Transverse colon (tissue), 4 donors: ENCODE measurements around the gene ZDHHC21. TPM values are rescaled to one million over a fixed set of nuclear protein-coding genes. Genes with fewer than 3 reads are reported as not detected.

Experiments
- DNase-seq: peaks from one replicate; pipeline ENCODE4 v3.0.0-alpha.2; 2019
- H3K27ac ChIP-seq, 4 donors: fragments of 200-600 bp; sonication (generic); 2 replicates each; pipeline ENCODE4 v1.5.1; 2016 to 2018; ENCODE audit warnings: inconsistent platforms in 4 of 4
- H3K27me3 ChIP-seq: fragments of 200-600 bp; sonication (generic); 2 replicates; pipeline ENCODE4 v1.5.1; 2017; ENCODE audit warnings: inconsistent platforms
- H3K36me3 ChIP-seq, 4 donors: fragments of 200-600 bp; sonication (generic); 2 replicates each; pipeline ENCODE4 v1.5.1; 2017 to 2019; ENCODE audit warnings: inconsistent platforms in 4 of 4
- H3K4me1 ChIP-seq, 4 donors: fragments of 200-600 bp; sonication (generic); 2 replicates each; pipeline ENCODE4 v1.5.1; 2017 to 2020; ENCODE audit warnings: inconsistent platforms in 4 of 4
- H3K4me3 ChIP-seq, 4 donors: fragments of 200-600 bp; sonication (generic); 1 replicate in 1 of 4; 2 replicates in 3 of 4; pipeline versions ENCODE4 v1.5.1 to v1.6.1; 2017 to 2019; ENCODE audit warnings: inconsistent platforms in 4 of 4
- H3K9me3 ChIP-seq, 2 donors: fragments of 200-600 bp; sonication (generic); 2 replicates each; pipeline ENCODE4 v1.5.1; 2017 to 2019; ENCODE audit warnings: inconsistent platforms in 2 of 2
- EP300 ChIP-seq: sonication (generic); formaldehyde crosslinking; IDR thresholded peaks from one replicate; pipeline ENCODE4 v1.6.1; 2017; ENCODE audit warnings: antibody characterized with exemption, low read depth
- POLR2A ChIP-seq: fragments of 450-650 bp; IDR thresholded peaks from one replicate; pipeline ENCODE4 v1.6.1; 2016; ENCODE audit warnings: antibody characterized with exemption, mild to moderate bottlenecking, moderate library complexity
- POLR2AphosphoS5 ChIP-seq, 3 donors: sonication (generic); formaldehyde crosslinking; IDR thresholded peaks; one replicate each; pipeline ENCODE4 v1.6.1; 2016; ENCODE audit warnings: antibody characterized with exemption in 3 of 3
- WGBS, 2 donors: methylation state at CpG; one replicate each; pipeline ENCODE4 v1.1.5; 2018; ENCODE audit warnings: low coverage in 1 of 2; 5-methylcytosine and 5-hydroxymethylcytosine counted together
- in situ Hi-C, 4 donors: fragments of 200-750 bp; cut with MboI; loops; one replicate each; pipeline versions ENCODE4 v1.15.0 to v1.15.1; 2017; ENCODE audit warnings: low sequenced_read_pairs in 3 of 4, low pct_ligation_motif_present in 1 of 4, low pct_unique_long_range_greater_than_20kb in 1 of 4
- intact Hi-C: fragments of 100-400 bp; cut with DNase I; formaldehyde crosslinking; loops from one replicate; pipeline ENCODE4 v1.15.1; 2023; ENCODE audit warnings: low total_unique reads
- total RNA-seq, 4 donors: library from RNA; depleted of rRNA; stranded (reverse); fragments of >200 nt; gene quantifications; one replicate each; pipeline ENCODE4 v1.1.0, GENCODE V29; 2016
- TF ChIP-seq, protein P1 (sequence below), 5 experiments: fragments of 200-600 bp in 3 of 5; fragments of 450-650 bp in 2 of 5; sonication (generic) in 3 of 5; IDR thresholded peaks; 1 replicate in 2 of 5; 2 replicates in 3 of 5; pipeline ENCODE4 v1.5.1; 2016 to 2017; ENCODE audit warnings: antibody characterized with exemption in 5 of 5, inconsistent platforms in 3 of 5, mild to moderate bottlenecking in 2 of 5, moderate library complexity in 1 of 5

Gene ZDHHC21
- total RNA-seq, 4 donors from 2014 or later = 15.9 to 24.7 (median 21.4) TPM

DNA sequence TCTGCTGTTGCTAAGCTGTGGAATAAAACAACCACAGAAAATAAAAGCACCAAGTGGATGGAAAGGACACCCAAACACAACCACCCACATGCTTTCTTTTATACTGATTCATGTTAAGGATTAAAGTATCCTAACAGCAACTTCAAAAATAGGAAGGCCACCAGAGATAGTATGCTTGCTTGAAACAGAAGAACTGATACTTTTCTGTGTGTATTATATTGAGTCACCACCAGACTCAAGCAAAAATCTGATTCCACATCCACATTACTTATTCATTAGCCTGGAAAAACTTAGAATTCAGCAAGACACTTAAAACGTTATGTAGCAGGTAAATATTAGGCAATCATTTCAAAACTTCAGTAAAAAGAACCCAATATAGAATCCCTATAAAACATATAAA lies 52.3 kb downstream of the ZDHHC21 start:
- no peak overlapping the region for H3K27ac ChIP-seq
- in situ Hi-C loops (loop anchor here in 1 of 4 donors (25.0 kb wide), 1 partner anchor 496 kb away; no protein-coding TSS in a partner anchor), intact Hi-C loops (no loop called here)
- 53 to 89% methylated on average over 1 of the region's 1 CpG for WGBS, 2 donors
- DNase-seq = no peak
- H3K4me3 ChIP-seq = no peak overlapping the region
- no peaks in the 10 kb centered on the region for H3K27me3 ChIP-seq
- H3K9me3 ChIP-seq = no peaks in the 10 kb centered on the region
- peaks cover 0 to 2% (median 0%) of the 10 kb centered on the region in 4 donors for H3K36me3 ChIP-seq
- H3K4me1 ChIP-seq = no peaks in the 10 kb centered on the region
- TF ChIP-seq EP300 (no peak), POLR2AphosphoS5 (IDR thresholded peaks at IDR 0.05) (no peak), POLR2A (no peak)
- TF ChIP-seq, protein P1, sequence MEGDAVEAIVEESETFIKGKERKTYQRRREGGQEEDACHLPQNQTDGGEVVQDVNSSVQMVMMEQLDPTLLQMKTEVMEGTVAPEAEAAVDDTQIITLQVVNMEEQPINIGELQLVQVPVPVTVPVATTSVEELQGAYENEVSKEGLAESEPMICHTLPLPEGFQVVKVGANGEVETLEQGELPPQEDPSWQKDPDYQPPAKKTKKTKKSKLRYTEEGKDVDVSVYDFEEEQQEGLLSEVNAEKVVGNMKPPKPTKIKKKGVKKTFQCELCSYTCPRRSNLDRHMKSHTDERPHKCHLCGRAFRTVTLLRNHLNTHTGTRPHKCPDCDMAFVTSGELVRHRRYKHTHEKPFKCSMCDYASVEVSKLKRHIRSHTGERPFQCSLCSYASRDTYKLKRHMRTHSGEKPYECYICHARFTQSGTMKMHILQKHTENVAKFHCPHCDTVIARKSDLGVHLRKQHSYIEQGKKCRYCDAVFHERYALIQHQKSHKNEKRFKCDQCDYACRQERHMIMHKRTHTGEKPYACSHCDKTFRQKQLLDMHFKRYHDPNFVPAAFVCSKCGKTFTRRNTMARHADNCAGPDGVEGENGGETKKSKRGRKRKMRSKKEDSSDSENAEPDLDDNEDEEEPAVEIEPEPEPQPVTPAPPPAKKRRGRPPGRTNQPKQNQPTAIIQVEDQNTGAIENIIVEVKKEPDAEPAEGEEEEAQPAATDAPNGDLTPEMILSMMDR (IDR thresholded peaks at IDR 0.05) = no peak

DNA sequence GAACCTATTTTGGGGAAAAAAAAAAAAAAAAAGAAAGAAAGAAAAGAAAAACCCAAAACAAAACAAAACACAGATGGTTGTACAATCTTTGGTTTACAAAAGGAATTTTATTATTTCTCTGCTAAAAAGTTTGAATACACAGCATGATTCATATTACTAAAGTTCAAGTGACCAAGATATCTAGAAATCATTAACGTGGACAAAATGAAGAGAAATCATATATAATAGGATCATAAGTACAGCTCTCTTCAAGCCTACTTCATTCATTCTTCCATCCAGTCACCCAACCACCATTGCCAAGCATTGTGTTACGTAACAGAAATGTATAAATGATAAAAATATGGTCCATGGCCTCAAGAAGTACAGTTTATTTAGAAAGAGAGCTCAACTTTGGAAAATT lies 52.9 kb downstream of the ZDHHC21 start:
- Histone ChIP-seq H3K36me3 (peaks cover 0 to 8% (median 0%) of the 10 kb centered on the region in 4 donors), H3K9me3 (no peaks in the 10 kb centered on the region), H3K27me3 (no peaks in the 10 kb centered on the region), H3K4me1 (no peaks in the 10 kb centered on the region), H3K27ac (no peak overlapping the region), H3K4me3 (no peak overlapping the region)
- in situ Hi-C loops = loop anchor here in 1 of 4 donors (25.0 kb wide), 1 partner anchor 497 kb away; no protein-coding TSS in a partner anchor
- 88 to 96% methylated on average over 2 of the region's 2 CpGs for whole genome bisulfite sequencing, 2 donors
- TF ChIP-seq POLR2AphosphoS5 (IDR thresholded peaks at IDR 0.05) (no peak), POLR2A (no peak), EP300 (no peak)
- TF ChIP-seq, protein P1 (IDR thresholded peaks at IDR 0.05) = no peak
- no peak for DNase-seq
- intact Hi-C loops = no loop called here

DNA sequence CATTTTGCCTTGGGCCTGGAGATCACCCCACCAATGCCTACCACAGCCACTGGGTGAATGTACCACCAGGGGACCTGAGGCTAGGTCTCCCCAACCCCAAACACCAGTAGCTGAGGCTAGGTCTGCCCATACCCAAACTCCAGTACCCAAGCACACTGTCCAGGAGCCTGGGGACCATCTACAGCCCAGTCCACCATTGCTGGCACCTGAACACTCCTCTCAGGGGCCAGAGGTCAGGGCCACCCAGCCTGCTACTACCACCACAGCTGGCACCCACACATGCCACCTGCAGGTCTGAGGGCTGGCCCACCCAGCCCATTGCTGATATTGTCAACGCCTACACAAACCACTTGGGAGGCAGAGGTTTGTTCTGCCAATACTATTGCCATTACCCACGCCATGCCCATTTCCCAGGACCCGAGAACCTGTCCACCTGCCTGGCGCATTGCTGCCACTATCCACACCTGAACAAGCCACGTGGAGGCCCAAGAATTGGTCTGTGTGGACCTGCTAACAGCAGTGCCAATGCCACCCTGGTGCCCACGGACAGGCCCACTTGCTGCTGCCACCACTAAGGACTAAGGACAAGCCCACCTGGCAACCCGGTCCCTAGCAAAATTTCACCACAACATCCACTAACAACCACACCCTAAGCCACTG lies 59.2 kb downstream of the ZDHHC21 start:
- TF ChIP-seq, protein P1 (IDR thresholded peaks at IDR 0.05) = no peak
- TF ChIP-seq POLR2AphosphoS5 (IDR thresholded peaks at IDR 0.05) = no peak
- TF ChIP-seq POLR2A = no peak
- no peak for TF ChIP-seq EP300
- no peak for DNase-seq
- intact Hi-C loops = no loop called here
- Histone ChIP-seq H3K36me3 (peaks cover 0 to 20% (median 4%) of the 10 kb centered on the region in 4 donors), H3K4me1 (no peaks in the 10 kb centered on the region), H3K4me3 (no peak overlapping the region), H3K27me3 (no peaks in the 10 kb centered on the region), H3K27ac (no peak overlapping the region), H3K9me3 (no peaks in the 10 kb centered on the region)
- WGBS, 2 donors = 95% methylated on average over 7 of the region's 7 CpGs; no CpG with 5 or more reads in 1 of the 2 donors
- in situ Hi-C loops = loop anchor here in 1 of 4 donors (25.0 kb wide), 1 partner anchor 503 kb away; no protein-coding TSS in a partner anchor

DNA sequence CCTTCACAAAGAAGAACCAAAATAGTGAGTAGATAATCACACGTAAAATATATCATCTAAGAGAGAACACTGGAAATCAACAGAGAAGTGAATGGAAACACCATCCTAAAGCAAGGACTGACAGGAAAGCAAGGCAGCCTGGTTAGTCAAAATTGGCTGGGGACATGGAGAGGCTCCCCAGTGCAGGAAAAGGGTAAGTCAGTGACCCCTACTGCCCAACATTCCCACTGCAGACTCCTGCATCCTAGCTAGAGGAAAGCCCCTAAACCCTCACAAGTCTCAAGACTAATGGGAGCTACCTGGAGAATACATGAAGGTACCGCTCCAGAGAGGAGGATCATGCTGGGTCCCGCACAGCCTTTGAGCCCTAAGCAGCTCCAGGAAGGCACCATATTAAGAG lies 60.1 kb downstream of the ZDHHC21 start:
- H3K36me3 ChIP-seq = peaks cover 0 to 20% (median 4%) of the 10 kb centered on the region in 4 donors
- no peak overlapping the region for H3K27ac ChIP-seq
- H3K4me3 ChIP-seq = no peak overlapping the region
- H3K9me3 ChIP-seq = no peaks in the 10 kb centered on the region
- H3K4me1 ChIP-seq = no peaks in the 10 kb centered on the region
- intact Hi-C loops = no loop called here
- H3K27me3 ChIP-seq = no peaks in the 10 kb centered on the region
- no peak for TF ChIP-seq POLR2AphosphoS5 (IDR thresholded peaks at IDR 0.05)
- TF ChIP-seq POLR2A = no peak
- TF ChIP-seq, protein P1 (IDR thresholded peaks at IDR 0.05) = no peak
- TF ChIP-seq EP300 = no peak
- WGBS, 2 donors = 98 to 100% methylated on average over 1 to 3 of the region's 3 CpGs
- in situ Hi-C loops = loop anchor here in 1 of 4 donors (25.0 kb wide), 1 partner anchor 504 kb away; no protein-coding TSS in a partner anchor
- DNase-seq = no peak
